ENCODE measurements around the gene SLC22A1.
"Not testable (repeated sequence)": the region's sequence is repeated elsewhere in the genome, so short reads cannot be mapped to it uniquely, and the experiment has no call there.

SLC22A1 gene

GRCh38 chr6:160122744-160123143 is 1.1 kb downstream of the SLC22A1 start:
- DNase-seq (ENCODE audit: low read depth in 3 of 3) = no peak

- no peak for DNase-seq (ENCODE audit: low read depth in 3 of 3)
Observed at GRCh38 chr6:160124007-160124406, 2.4 kb downstream of the SLC22A1 start.

GRCh38 chr6:160124605-160125004 is 3.0 kb downstream of the SLC22A1 start:
- no peak for DNase-seq (ENCODE audit: low read depth in 3 of 3)

- DNase-seq (ENCODE audit: low read depth in 3 of 3) = not testable (repeated sequence)
Observed at GRCh38 chr6:160125105-160125504, 3.5 kb downstream of the SLC22A1 start.

- DNase-seq (ENCODE audit: low read depth in 3 of 3) = no peak
Observed at GRCh38 chr6:160127270-160128124, 5.9 kb downstream of the SLC22A1 start.

- no peak for DNase-seq (ENCODE audit: low read depth in 3 of 3)
Observed at GRCh38 chr6:160128125-160128683, 6.6 kb downstream of the SLC22A1 start.

- DNase-seq (ENCODE audit: low read depth in 3 of 3) = no peak
Observed at GRCh38 chr6:160128879-160129516, 7.4 kb downstream of the SLC22A1 start.

GRCh38 chr6:160129881-160130615 is 8.4 kb downstream of the SLC22A1 start:
- DNase-seq (ENCODE audit: low read depth in 3 of 3) = no peak

GRCh38 chr6:160130729-160131484 is 9.3 kb downstream of the SLC22A1 start:
- DNase-seq (ENCODE audit: low read depth in 3 of 3) = no peak

- DNase-seq (ENCODE audit: low read depth in 3 of 3) = no peak
Observed at GRCh38 chr6:160131636-160132296, 10.2 kb downstream of the SLC22A1 start.

GRCh38 chr6:160132297-160132637 is 10.7 kb downstream of the SLC22A1 start:
- no peak for DNase-seq (ENCODE audit: low read depth in 3 of 3)

GRCh38 chr6:160132776-160133338 is 11.2 kb downstream of the SLC22A1 start:
- DNase-seq (ENCODE audit: low read depth in 3 of 3) = no peak

- no peak for DNase-seq (ENCODE audit: low read depth in 3 of 3)
Observed at GRCh38 chr6:160133441-160134336, 12.1 kb downstream of the SLC22A1 start.

- not testable (repeated sequence) for DNase-seq (ENCODE audit: low read depth in 3 of 3)
Observed at GRCh38 chr6:160134337-160134751, 12.7 kb downstream of the SLC22A1 start.

- no peak for DNase-seq (ENCODE audit: low read depth in 3 of 3)
Observed at GRCh38 chr6:160134779-160135547, 13.3 kb downstream of the SLC22A1 start.

- DNase-seq (ENCODE audit: low read depth in 3 of 3) = no peak
Observed at GRCh38 chr6:160135907-160136655, 14.5 kb downstream of the SLC22A1 start.

GRCh38 chr6:160137130-160137988 is 15.7 kb downstream of the SLC22A1 start:
- no peak for DNase-seq (ENCODE audit: low read depth in 3 of 3)

Data from stimulated activated CD4-positive, alpha-beta T cell treated with anti-CD3 and anti-CD28 coated beads, TNF-alpha, amount 100 ng/mL, for 4 hours (primary cell).